ENCODE measurements around the gene SHANK1.

SHANK1 gene

DNA sequence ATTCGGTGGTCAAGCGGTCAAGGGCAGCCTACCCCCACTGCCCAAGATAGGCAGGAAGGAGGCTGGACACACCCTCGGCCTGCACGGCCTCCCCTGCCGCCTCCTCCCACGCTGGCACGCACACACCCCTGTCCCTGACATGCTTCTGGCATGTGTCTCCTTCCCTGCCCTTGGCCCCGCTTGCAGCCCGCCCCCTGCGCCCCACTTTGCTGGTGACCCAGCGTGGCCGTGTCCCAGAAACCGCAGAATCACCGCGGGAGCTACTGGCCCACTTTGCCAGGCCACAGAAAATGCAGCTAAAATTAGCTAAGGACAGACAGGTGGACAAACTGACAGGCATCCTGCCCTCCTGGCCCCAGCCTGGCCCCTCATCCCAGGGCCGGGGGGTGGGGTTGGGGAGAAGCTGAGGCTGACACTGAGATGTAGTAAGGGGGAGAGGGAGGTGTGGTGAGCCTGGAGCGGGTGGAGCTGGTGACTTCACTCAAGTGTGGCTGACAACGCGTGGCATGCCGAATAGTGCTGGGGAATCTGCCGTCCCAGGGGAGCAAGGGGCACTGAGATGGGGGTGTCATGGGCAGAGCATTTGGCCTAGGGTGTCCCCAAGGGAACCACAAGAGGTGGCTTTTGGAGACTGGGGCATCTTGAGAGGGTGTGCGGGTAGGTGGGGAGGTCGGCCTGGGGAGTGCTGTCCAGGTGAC, 2.4 kb downstream of the SHANK1 start:
- no peaks in the 10 kb centered on the region for H3K79me2 ChIP-seq (ENCODE audit: insufficient read depth, low read length)
- no peak overlapping the region for H3K9ac ChIP-seq (ENCODE audit: low read length)
- no peak overlapping the region for H3K27ac ChIP-seq (ENCODE audit: low read depth, low read length, poor library complexity, severe bottlenecking)
- H3K9me3 ChIP-seq (ENCODE audit: low read length), result no peaks in the 10 kb centered on the region
- TF ChIP-seq EZH2 (IDR thresholded peaks at IDR 0.05; ENCODE audit: borderline replicate concordance, low read length), result no peak
- TF ChIP-seq, protein P1, sequence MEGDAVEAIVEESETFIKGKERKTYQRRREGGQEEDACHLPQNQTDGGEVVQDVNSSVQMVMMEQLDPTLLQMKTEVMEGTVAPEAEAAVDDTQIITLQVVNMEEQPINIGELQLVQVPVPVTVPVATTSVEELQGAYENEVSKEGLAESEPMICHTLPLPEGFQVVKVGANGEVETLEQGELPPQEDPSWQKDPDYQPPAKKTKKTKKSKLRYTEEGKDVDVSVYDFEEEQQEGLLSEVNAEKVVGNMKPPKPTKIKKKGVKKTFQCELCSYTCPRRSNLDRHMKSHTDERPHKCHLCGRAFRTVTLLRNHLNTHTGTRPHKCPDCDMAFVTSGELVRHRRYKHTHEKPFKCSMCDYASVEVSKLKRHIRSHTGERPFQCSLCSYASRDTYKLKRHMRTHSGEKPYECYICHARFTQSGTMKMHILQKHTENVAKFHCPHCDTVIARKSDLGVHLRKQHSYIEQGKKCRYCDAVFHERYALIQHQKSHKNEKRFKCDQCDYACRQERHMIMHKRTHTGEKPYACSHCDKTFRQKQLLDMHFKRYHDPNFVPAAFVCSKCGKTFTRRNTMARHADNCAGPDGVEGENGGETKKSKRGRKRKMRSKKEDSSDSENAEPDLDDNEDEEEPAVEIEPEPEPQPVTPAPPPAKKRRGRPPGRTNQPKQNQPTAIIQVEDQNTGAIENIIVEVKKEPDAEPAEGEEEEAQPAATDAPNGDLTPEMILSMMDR (IDR thresholded peaks at IDR 0.05; ENCODE audit: low read length), result no peak
- H3K4me2 ChIP-seq (ENCODE audit: low read length), result no peak overlapping the region
- H3K36me3 ChIP-seq (ENCODE audit: insufficient read depth, low read length), result no peaks in the 10 kb centered on the region
- no peaks in the 10 kb centered on the region for H3K27me3 ChIP-seq (ENCODE audit: insufficient read depth, low read length)
- no peaks in the 10 kb centered on the region for H3K4me1 ChIP-seq (ENCODE audit: insufficient read depth, low read length, severe bottlenecking)
- H3K9me2 ChIP-seq (ENCODE audit: low read depth, low read length), result no peaks in the 10 kb centered on the region
- no peaks in the 10 kb centered on the region for H3F3A ChIP-seq (ENCODE audit: insufficient read depth, low read length)
- no peaks in the 10 kb centered on the region for H4K20me1 ChIP-seq (ENCODE audit: insufficient read depth, low read length)
- no peak overlapping the region for H2AFZ ChIP-seq (ENCODE audit: low read length)
- no peak overlapping the region for H3K4me3 ChIP-seq (ENCODE audit: low read depth, low read length, poor library complexity, severe bottlenecking)

DNA sequence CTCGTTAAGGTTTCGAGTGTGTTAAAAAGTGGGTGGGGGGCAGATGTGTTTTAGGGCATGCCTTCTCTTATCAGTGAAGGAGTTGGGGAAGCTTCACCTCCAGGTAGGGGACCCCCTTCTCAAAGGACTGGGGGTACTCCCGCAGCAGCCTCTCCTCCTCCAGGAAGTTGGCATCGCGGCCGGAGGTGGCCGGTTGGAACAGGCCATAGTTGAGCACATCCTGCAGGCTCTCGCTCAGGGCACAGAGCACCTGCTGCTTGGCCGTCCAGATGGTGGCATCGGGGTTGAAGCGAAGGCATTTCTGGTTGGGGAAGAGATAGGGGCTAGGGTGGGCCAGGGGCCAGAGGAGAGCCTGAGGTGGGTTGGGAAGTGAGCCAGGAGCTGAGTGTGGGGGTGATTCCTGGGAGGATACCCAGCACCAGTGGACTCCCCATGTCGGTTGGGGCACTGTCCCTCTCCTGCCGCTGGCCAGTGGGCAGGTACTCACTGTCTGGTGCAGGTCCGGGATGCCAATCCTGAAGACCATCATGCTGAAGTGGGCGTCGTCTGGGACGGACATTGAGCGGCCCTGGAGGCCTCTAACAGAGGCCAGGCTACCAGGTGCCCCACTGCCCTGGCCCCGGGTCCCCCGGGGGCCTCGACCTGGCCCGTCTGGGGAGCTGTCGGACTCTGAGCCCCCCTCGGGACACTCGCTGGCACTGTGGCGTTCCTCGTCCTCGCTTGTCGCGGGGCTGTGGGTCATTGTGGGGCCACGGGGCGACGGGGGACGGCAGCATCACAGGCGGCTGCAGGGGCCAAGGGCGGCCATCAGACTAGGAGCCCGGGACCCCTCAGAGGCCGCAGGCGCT, 3.2 kb downstream of the SHANK1 start:
- H3K9me3 ChIP-seq (ENCODE audit: low read length), result no peaks in the 10 kb centered on the region
- no peaks in the 10 kb centered on the region for H3K27me3 ChIP-seq (ENCODE audit: insufficient read depth, low read length)
- no peak overlapping the region for H2AFZ ChIP-seq (ENCODE audit: low read length)
- no peaks in the 10 kb centered on the region for H3K9me2 ChIP-seq (ENCODE audit: low read depth, low read length)
- H3K4me1 ChIP-seq (ENCODE audit: insufficient read depth, low read length, severe bottlenecking), result no peaks in the 10 kb centered on the region
- H3K36me3 ChIP-seq (ENCODE audit: insufficient read depth, low read length), result no peaks in the 10 kb centered on the region
- no peaks in the 10 kb centered on the region for H3K79me2 ChIP-seq (ENCODE audit: insufficient read depth, low read length)
- H3K9ac ChIP-seq (ENCODE audit: low read length), result no peak overlapping the region
- no peak overlapping the region for H3K27ac ChIP-seq (ENCODE audit: low read depth, low read length, poor library complexity, severe bottlenecking)
- no peak overlapping the region for H3K4me2 ChIP-seq (ENCODE audit: low read length)
- H3K4me3 ChIP-seq (ENCODE audit: low read depth, low read length, poor library complexity, severe bottlenecking), result no peak overlapping the region
- H4K20me1 ChIP-seq (ENCODE audit: insufficient read depth, low read length), result no peaks in the 10 kb centered on the region
- no peaks in the 10 kb centered on the region for H3F3A ChIP-seq (ENCODE audit: insufficient read depth, low read length)
- no peak for TF ChIP-seq EZH2 (IDR thresholded peaks at IDR 0.05; ENCODE audit: borderline replicate concordance, low read length)
- TF ChIP-seq, protein P1 (IDR thresholded peaks at IDR 0.05; ENCODE audit: low read length), result no peak

DNA sequence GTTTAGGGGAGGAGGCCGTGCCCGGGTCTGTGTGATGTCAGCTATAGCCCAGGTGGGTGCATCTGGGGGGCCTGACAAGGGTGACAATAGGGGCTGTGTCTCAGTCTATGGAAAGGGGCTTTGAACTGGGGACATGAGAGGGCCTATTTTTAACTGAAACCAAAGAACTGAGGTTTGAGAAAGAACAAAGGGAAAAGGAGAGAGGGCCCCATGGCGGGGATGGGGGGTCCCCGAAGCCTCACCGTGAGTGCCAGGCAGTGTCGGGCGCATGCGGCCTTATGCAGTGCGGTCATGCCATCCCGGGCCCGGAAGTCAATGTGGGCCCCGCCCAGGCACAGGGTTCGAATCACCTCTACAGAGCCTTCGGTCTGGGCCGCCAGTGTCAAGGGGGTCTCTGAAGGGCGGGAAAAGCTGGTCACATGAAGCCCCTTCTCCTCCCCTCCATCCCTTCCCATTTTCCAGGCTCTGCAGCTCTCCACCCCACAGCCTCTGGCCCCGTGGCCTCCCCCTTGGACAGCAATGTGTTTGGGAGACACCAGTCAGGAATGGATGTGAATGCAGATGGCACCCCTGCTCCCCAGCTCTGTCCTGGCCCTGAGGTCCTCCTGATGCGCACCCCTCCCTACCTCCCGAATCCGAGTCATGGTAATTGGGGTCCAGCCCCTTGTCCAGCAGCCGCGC, 5.9 kb downstream of the SHANK1 start:
- Histone ChIP-seq H4K20me1 (ENCODE audit: insufficient read depth, low read length) (no peaks in the 10 kb centered on the region), H3F3A (ENCODE audit: insufficient read depth, low read length) (no peaks in the 10 kb centered on the region), H3K9me3 (ENCODE audit: low read length) (no peaks in the 10 kb centered on the region), H3K4me2 (ENCODE audit: low read length) (no peak overlapping the region), H3K79me2 (ENCODE audit: insufficient read depth, low read length) (no peaks in the 10 kb centered on the region), H3K27me3 (ENCODE audit: insufficient read depth, low read length) (no peaks in the 10 kb centered on the region; the same call in 1 of the 2 replicates), H3K36me3 (ENCODE audit: insufficient read depth, low read length) (no peaks in the 10 kb centered on the region), H3K4me3 (ENCODE audit: low read depth, low read length, poor library complexity, severe bottlenecking) (no peak overlapping the region), H2AFZ (ENCODE audit: low read length) (no peak overlapping the region), H3K9me2 (ENCODE audit: low read depth, low read length) (no peaks in the 10 kb centered on the region), H3K4me1 (ENCODE audit: insufficient read depth, low read length, severe bottlenecking) (no peaks in the 10 kb centered on the region), H3K9ac (ENCODE audit: low read length) (no peak overlapping the region), H3K27ac (ENCODE audit: low read depth, low read length, poor library complexity, severe bottlenecking) (no peak overlapping the region)
- no peak for TF ChIP-seq EZH2 (IDR thresholded peaks at IDR 0.05; ENCODE audit: borderline replicate concordance, low read length)
- TF ChIP-seq, protein P1 (IDR thresholded peaks at IDR 0.05; ENCODE audit: low read length), result no peak

Data from OCI-LY1 (cell line).